GM18505 (cell line): ENCODE data around the gene CPT1C.
"Not testable (repeated sequence)": the region's sequence is repeated elsewhere in the genome, so short reads cannot be mapped to it uniquely, and the experiment has no call there.

ENCODE experiments used
- ATAC-seq: cut with Tn5 transposase; IDR thresholded peaks from one replicate; pipeline ENCODE4 v1.9.1; 2021; ENCODE audit not compliant: unreplicated experiment
- POLR2A ChIP-seq: IDR thresholded peaks from 4 replicates; pipeline ENCODE4 v1.6.1; 2011; ENCODE audit warnings: borderline replicate concordance; ENCODE audit not compliant: insufficient read depth, insufficient read length; ENCODE audit errors: extremely low read depth

Gene CPT1C

GRCh38 chr19:49716154-49716553 lies 25.2 kb downstream of the CPT1C start:
- no peak for TF ChIP-seq POLR2A
- no peak for ATAC-seq

GRCh38 chr19:49718511-49718910 lies 27.6 kb downstream of the CPT1C start:
- no peak for TF ChIP-seq POLR2A
- ATAC-seq, result no peak

GRCh38 chr19:49718991-49719390 lies 28.1 kb downstream of the CPT1C start:
- no peak for TF ChIP-seq POLR2A
- ATAC-seq, result no peak

- ATAC-seq, result not testable (repeated sequence)
These were observed 28.5 kb downstream of the CPT1C start for GRCh38 chr19:49719420-49719819.

- TF ChIP-seq POLR2A, result no peak
- no peak for ATAC-seq
These were observed 36.5 kb downstream of the CPT1C start for GRCh38 chr19:49727217-49728030.

GRCh38 chr19:49730166-49730565 lies 39.2 kb downstream of the CPT1C start:
- ATAC-seq, result no peak
- TF ChIP-seq POLR2A, result no peak

- no peak for ATAC-seq
- TF ChIP-seq POLR2A, result no peak
These were observed 47.4 kb downstream of the CPT1C start for GRCh38 chr19:49738268-49738667.

- no peak for TF ChIP-seq POLR2A
- ATAC-seq, result no peak
These were observed 48.2 kb downstream of the CPT1C start for GRCh38 chr19:49739098-49739497.

GRCh38 chr19:49739933-49740332 lies 49.0 kb downstream of the CPT1C start:
- no peak for TF ChIP-seq POLR2A
- no peak for ATAC-seq

- ATAC-seq, result no peak
- no peak for TF ChIP-seq POLR2A
These were observed 50.4 kb downstream of the CPT1C start for GRCh38 chr19:49741210-49741844.

GRCh38 chr19:49744946-49745381 lies 54.0 kb downstream of the CPT1C start:
- ATAC-seq, result no peak
- no peak for TF ChIP-seq POLR2A

GRCh38 chr19:49746206-49746958 lies 55.5 kb downstream of the CPT1C start:
- no peak for TF ChIP-seq POLR2A
- no peak for ATAC-seq

GRCh38 chr19:49749055-49749716 lies 58.3 kb downstream of the CPT1C start:
- no peak for TF ChIP-seq POLR2A
- no peak for ATAC-seq

- ATAC-seq, result no peak
These were observed 58.9 kb downstream of the CPT1C start for GRCh38 chr19:49749771-49750170.

GRCh38 chr19:49752701-49753100 lies 61.8 kb downstream of the CPT1C start:
- TF ChIP-seq POLR2A, result no peak

More at GRCh38 chr19:49749771-49750170, 58.9 kb downstream of the CPT1C start:
- no peak for TF ChIP-seq POLR2A

More at GRCh38 chr19:49752701-49753100, 61.8 kb downstream of the CPT1C start:
- ATAC-seq, result no peak
